Heart left ventricle (tissue), 13 donors: ENCODE results near the gene ORC3.

Source experiments
- POLR2A ChIP-seq, 2 donors: fragments of 450-650 bp; IDR thresholded peaks; one replicate each; pipeline ENCODE4 v1.6.1; 2017; ENCODE audit warnings: antibody characterized with exemption in 2 of 2, mild to moderate bottlenecking in 2 of 2, moderate library complexity in 2 of 2
- TF ChIP-seq, protein P1 (sequence below), 12 donors: fragments of 200-600 bp; sonication (generic) in 4 of 12; IDR thresholded peaks; one replicate each; pipeline versions ENCODE4 v1.5.0 to v1.8.0; 2018 to 2022; ENCODE audit warnings: antibody characterized with exemption in 12 of 12, mild to moderate bottlenecking in 5 of 12
- donor health status: ischemic (EF 13 %, LVEDD 7.1; RV severe dilation, severe dysfunction).
- donor health status: DM: no; HTN: yes; CAD: no.
- donor health status: DM: no; HTN: no; CAD: no.
- donor health status: ischemic (EF 25% LVEDD 6.9; RV normal size, moderate dysfunction).
- donor health status: ischemic (EF 25% LVEDD 5.7; RV mildly dilated, moderate dysfunction).
- donor health status: ischemic (EF 35%, LVEDD 5.7; RV mildly dilated, moderate dysfunction).
- donor health status: nonischemic (EF 11% LVEDD 7.7; RV severe dilation, severe dysfunction).
- donor health status: DM: yes; HTN: yes; CAD: no.
- donor health status: PGD.
- donor health status: ischemic (EF 29% LVEDD 5.4; RV normal size, mild dysfunction).
- donor health status: nonischemic (EF 23%, LVEDD 6.1; RV moderate dilation, normal function).

DNA sequence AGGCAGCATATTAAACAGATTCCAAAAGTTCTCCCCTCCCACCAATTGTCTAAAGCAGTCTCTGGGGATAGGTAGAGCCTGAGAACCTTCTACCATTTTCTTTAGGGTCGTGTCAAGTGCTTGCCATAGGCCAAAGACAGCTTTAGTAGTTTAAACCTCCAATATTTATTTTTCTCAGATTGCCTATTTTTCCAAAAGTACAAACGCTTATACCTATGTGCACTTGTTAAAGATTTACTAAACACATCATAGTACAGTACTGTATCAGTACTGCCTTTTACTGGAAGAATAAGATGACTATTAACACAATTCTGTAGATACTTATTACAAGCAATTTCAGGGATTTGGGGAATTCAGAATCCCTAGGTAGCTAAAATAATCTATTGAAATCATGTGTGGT, 82.7 kb downstream of the ORC3 start:
- TF ChIP-seq POLR2A (IDR thresholded peaks at IDR 0.05), result no peak
- TF ChIP-seq, protein P1, sequence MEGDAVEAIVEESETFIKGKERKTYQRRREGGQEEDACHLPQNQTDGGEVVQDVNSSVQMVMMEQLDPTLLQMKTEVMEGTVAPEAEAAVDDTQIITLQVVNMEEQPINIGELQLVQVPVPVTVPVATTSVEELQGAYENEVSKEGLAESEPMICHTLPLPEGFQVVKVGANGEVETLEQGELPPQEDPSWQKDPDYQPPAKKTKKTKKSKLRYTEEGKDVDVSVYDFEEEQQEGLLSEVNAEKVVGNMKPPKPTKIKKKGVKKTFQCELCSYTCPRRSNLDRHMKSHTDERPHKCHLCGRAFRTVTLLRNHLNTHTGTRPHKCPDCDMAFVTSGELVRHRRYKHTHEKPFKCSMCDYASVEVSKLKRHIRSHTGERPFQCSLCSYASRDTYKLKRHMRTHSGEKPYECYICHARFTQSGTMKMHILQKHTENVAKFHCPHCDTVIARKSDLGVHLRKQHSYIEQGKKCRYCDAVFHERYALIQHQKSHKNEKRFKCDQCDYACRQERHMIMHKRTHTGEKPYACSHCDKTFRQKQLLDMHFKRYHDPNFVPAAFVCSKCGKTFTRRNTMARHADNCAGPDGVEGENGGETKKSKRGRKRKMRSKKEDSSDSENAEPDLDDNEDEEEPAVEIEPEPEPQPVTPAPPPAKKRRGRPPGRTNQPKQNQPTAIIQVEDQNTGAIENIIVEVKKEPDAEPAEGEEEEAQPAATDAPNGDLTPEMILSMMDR (IDR thresholded peaks at IDR 0.05), result no peak
